Activated T-cell treated with anti-CD3 and anti-CD28 coated beads for 1 hour (primary cell): ENCODE results near the gene CDH4.

Source experiments
- DNase-seq: peaks from one replicate; pipeline ENCODE4 v3.0.0-alpha.2; 2020; ENCODE audit warnings: low read depth

The CDH4 gene

DNA sequence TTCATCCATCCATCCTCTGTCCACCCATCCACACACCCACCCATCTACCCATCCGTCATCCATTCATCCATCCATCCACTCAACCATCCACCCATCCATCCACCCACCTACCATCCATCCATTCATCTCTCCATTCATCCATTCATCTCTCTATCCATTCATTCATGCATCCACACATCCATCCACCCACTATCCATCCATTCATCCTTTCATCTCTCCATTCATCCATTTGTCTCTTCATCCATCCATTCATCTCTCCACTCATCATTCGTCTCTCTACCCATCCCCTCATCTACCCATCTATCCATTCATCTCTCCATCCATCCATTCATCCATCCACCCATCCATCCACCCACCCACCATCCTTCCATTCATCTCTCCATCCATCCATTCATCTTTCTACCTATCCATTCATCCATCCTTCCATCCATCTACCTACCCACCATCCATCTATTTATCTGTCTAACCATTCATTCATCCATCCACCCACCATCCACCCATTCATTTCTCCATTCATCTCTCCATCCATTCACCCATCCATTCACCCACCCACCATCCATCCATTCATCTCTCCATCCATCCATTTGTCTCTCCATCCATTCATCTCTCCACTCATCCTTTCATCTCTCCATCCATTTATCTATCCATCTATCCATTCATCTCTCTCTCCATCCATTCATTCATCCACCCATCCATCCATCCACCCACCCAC is 538.2 kb downstream of the CDH4 start:
- no peak for DNase-seq

DNA sequence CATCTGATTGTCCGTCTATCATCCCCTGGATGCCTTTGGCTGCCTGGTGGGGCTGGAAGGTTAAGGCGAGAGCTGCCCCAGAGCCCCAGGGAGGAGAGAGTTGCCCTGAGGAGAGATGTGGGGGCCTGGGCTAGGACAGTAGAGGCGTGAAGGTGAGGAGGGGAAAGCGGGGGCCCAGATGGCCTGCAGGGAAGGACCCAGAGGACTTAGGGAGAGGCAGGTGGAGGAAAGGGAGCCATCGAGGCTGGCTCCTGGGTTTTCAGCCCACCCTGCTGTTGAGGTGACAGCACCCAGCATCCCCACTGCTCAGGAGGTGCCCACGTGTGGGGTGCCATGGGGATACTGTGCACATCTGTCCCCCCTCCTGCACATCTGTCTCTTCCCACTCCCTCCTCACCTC is 539.9 kb downstream of the CDH4 start:
- no peak for DNase-seq

DNA sequence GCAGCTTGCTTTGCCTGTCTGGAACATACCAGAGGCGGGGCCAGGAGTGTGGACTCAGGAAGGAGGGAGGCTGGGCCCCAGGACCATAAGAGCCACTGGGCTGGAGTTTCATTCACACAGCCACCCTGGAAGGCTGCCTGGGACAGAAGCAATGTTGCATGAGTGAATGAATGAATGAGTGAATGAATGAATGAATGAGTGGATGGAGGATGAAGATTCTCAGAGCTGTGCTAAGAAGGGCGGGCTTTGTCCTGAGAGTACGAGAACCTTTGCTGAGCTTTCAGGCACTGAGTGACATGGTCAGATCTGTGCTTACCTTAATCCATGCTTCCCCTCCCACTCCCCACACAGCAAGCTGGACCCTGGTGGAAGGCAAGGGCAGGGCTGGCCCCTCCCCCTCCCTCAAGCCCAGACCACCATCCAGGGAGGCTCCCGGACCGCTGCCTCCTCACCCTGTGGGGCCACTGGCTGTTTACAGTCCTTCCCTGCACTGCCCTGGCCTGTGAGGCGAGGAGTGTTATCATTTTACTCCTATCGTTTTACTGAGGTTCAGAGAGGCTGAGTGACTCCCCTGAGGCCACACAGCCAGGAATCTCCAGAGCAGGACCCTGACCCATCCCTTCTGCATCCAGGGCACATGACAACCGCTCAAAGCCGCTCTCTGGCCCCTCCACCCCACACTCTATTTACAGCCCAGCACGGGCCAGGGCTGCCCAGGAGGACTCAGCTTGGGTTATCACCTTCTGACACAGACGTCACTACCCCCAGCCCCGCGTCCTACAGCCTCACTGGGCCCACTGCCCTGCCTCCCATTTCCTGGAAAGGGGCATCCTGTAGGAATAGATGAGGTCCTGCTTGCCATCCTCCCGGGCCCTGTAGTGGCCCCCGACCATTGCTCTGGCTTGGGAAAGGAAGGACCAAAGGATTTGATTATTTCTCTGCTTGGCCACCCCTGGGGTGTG is 543.9 kb downstream of the CDH4 start:
- DNase-seq: no peak

DNA sequence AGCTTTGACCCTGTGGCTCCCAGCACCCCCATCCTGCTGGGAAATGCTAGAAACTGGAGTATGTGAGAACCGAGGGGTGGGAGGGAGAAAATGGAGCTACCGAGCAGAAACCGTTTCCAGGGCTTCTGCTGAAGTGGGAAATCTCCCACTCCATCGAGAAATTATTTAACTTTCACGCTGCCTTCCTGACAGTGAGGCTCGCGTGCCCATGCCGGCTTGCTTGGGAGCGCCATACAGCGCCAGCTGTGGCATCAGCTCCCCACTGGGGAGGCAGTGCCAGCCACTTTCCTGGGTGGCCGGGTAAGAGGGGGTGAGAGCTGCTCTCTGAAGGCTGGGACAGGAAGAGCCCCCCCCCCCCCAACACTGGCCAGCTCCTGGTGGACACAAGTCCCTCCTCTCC is 544.7 kb downstream of the CDH4 start:
- no peak for DNase-seq

DNA sequence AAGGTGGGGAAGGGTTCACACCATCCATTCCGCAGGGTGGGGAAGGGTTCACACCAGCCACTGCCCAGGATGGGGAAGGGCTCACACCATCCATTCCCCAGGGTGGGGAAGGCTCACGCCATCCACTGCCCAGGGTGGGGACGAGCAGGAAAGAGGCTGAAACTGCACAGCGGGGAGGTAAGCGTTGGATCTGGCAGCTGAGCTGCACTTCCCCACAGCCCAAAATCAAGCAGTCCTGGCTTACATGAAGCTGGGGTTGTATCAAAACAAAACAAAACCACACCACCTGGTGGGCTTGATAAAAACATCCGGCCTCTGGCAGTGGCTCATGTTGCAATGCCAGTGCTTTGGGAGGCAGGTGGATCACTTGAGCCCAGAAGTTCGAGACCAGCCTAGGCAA is 545.1 kb downstream of the CDH4 start:
- DNase-seq: no peak

DNA sequence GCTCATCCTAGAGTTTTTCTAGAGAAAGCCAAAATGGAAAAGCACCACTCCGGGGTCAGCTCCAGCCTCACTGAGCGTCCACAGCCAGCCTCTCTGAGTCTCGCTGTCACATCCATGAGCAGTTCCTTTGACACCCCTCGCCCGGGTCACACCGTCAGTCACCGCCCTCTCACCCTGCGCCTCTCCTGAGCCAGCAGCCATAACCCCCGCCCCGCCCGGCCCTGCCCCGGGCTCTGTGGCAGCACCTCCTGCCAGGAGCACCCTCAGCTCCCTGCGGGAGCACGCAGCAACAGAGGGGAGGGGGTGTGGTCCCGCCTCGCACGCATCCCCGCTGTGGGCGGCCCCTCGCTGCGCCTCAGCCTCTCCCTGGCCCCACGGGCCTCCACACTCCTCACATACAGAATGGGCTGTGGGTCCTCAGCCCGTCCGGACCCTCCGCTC is 545.9 kb downstream of the CDH4 start:
- no peak for DNase-seq

DNA sequence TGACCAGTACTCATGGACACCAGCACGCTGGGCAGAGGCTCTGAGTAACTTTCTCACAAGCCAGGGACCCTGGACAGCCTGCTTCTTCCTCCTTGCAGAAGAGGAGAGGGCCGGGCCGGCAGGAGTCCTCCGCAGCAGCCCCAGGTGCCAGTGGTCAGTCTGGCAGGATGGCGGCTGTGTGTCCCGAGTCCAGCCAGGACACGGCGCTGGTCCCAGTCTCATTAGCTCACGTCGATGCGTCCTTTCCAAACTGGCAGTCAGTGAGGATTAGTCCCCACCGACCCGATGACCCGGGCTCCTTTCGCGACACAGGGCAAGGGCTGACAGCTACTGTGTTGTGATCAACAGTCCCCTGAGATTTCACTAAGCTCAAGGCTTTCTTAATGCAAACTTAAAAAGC is 546.6 kb downstream of the CDH4 start:
- DNase-seq: no peak

DNA sequence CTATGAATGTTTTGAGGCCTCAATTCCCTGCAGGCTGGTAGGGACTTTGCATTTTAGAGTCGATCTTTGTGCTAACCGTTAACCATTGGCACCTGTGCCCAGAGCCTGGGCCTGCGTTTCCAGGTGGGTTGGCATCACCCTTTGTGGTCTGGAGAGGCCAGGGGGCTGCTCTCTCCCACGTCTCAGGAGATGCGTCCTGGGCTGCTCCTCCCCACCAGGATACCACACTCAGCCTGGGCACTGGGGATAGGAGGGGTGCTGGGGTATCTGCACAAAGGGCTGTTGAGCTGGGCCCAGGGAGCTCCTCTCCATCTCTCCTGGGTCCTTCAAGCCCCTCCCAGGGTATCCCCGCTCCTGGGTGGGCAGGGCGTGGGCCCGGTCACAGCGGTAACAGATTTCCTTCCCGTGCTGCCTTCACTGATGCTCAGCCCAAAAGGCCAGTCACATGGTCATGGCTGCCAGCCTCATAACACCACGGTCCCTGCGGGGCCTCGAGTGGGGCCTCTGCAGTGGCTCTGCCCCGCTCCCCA is 547.4 kb downstream of the CDH4 start:
- no peak for DNase-seq

DNA sequence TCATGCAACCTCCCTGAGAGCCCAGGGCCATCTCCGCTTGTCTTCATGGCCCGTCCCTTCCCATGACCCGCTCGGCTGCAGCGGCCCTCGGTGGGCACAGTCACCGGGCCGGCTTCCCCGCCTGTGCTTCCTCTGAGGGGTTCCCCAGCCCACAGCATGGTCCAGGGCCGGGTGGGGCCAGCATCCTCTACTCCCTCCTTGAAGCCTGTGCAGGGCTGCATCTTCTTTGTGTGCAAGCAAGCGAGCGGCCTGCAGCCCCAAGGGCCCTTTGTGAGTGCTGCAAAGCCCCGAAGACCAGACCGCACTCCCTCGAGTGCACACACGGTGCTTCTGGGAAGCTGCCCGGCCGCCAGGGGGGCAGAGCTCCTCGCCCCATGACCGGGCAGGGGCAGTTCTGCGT is 547.9 kb downstream of the CDH4 start:
- DNase-seq: no peak

DNA sequence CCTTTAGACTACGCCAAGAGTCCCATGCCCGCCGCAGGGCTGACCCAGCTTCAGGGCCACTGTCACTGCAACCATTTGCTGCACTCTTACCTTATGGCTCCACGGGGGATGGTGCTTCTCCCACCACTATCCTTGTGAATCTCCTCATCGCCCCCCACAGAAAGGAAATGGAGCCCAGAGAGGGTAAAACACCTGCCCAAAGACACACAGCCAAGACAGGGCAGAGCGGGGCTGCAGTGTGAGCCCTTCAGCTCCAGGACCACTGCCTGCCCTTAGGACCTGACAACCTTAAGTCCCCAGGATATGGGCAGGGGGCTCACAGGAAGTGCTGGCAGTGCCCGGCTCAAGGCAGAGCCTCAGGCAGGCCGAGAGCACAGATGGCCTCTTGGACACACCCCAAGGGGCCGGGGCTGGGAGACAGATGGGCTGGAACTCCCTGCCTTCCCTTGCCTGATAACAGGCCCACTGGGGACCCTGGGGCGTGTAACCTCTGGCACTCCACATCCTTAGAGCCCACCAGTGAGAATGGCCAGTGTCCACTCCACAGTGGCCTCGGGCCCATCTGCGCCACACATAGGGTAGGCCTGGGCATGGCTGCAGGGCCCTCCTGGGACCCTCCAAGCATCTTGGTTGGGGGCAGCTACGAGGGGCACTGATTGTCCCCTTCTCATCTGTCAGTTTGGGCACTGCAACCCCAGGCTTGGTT is 548.5 kb downstream of the CDH4 start:
- no peak for DNase-seq

DNA sequence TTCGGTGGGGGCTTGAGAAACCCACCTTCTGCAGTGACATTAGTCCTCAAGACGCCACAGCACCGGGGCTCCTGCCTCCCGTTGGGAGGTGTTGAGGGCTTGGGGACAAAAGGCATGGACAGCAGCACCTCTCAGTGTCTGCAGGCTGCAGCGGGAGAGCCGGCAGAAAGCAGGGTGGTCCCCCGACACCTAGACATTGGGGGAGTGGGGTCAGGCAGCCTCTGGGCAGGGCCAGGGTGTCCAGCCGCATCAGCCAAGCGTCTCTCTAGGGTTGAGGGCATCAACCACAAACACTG is 549.0 kb downstream of the CDH4 start:
- DNase-seq: no peak

DNA sequence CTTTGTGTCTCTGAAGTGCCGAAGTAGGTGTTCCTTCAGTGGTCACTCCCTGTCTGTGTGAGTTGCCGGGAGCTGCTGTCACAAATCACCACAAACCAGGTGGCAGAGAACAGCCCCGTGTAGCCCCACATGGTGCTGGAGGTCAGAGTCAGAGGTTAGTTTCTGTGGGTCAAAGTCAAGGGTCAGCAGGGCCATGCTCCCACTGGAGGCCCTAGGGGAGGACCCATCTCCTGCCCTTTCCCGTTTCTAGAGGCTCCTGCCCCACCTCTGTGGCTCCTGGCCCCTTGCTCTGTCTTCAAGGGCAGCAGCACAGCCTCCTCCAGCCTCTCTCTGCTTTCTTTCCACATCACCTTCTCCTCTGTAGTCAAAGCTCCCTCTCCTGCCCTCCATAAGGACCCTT is 549.4 kb downstream of the CDH4 start:
- no peak for DNase-seq

DNA sequence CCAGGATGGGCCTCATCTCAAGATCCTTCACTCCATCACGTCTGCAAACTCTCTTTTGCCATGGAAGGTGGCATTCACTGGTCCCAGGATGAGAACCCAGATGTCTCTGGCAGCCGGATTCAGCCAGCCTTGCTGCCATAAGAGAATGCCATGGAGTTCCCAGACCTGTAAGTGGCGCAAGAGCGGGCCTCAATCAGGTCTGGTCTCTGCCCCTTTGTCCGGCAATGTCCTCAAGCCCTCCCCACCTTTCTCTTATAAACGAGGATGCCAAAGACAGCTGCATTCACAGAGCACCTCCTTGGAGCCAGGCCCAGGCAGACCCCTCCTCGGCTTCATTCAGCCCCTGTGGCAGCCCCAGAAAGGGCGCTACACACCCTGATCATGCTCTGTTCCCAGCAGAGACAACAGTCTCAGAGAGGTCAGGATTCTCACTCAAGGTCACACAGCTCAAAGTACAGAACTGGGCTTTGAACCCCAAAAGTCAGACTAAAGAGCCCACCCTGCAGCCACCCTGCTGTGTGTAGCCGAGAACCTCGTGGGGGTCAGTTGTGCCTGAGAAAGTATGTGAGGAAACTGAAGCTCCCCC is 549.9 kb downstream of the CDH4 start:
- DNase-seq: no peak

DNA sequence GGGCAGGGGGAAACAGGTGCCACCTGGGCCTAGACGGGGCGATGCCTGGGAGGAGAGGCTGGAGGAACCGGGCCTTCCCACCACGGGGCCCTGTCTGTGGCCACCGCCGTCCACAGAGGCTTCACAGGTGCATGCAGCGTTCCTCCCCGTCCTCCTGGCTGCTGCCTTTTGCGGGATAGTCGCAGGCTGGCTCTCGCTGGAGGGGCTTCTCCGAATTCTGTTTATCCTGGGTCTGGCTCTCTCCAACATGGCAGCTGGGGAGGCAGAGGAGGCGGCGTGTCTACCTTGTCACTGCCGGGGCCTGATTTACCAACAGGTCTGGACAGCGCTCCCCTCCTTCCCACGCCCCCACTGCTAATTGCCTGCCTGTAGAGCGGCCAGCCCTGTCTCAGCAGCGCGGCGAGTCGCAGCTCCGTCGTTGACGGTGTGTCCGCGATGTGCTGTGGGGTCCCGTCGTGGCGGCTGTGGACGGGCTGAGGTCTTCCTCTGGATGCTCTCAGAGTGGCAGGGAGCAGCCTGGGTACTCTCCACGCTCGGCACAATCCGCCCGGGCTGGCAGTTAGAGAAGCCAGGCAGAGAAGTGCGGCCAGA is 550.8 kb downstream of the CDH4 start:
- DNase-seq: no peak

DNA sequence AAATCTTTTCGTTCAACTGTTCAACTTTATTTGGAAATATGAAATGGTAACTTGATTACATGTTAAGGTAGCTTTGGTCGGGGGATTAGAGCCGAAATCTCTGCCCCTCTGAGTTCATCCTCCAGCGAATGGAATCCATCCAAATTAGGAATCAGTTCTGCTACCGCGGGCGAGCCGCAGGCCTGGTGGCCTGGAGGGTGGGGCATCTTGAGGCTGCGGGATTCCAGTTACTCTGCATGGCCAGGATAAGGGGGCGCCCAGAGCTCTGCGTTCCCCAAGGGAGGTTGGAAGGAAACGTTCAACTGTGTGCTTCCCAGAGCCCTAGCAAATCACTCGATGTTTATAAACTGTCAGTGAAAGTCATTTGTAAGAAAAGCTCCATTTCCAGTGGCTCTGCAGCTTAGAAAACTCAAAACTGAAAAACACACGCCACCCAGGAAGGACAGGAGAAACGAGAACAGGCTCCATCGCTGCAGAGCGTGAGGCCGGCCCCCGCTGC is 551.4 kb downstream of the CDH4 start:
- no peak for DNase-seq

DNA sequence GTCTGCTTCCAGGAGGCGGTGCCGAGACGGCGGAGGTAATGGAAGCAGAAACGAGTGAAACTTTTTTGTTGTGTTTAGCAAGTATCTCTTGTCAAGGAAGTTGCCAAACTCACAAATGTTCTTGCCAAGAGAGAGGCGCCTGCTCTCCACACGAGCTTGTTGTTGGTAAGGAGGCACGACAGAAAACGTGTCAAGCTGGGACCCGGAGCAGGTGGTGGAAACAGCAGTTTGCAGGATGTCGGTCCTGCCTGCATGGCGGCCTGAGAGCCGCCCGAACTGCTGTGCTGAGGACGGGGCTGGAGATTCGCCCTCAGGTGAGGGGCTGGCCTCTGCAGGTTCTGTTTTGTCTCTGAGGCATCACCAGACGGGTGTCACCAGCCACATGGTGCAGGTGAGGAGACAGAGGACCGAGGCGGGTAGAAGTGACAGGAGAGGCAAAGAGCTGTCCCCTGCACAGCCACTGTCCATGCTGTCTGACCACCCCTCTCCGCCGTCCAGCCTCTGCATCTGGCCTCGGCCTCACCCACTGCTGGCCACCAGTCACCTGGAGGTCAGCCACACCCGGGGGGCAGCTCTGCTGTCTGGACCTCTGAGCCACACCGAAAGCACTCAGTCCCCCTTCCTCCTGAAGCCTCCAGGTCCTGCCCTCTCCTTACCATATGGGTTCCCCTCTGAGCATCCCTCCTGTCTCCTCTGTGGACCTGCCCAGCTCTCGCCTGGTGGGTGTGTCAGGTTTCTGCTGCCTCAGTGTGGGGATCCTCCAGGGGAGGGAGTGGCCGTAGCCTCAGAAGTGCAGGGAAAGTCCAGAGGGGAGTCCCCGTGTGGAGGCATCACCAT is 552.1 kb downstream of the CDH4 start:
- no peak for DNase-seq

DNA sequence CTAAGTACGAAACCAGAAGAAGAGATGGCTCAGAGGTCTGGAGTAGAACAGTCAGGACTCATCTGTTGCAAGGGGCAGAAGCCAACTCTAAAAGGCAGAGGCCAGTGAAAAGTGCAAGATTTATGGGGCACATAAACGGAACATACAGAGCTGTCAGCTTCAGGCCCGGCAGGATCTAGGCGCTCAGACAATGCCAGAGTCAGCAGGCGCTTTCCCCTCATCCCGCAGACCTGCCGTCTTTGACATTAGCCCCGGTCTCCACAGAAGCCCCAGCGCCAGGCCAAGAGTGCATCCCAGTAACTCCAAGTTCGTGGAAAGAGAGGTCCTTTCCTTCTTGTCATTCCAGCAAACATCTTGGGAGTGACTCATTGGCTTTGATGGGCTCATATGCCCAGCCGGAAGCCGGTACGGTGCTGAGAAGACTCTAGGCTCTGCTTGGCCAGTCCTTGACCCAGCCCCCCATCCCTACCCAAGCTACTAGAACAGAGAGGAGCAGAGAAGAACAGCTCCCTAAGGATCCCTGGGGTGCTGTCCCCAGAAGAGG is 552.8 kb downstream of the CDH4 start:
- no peak for DNase-seq

DNA sequence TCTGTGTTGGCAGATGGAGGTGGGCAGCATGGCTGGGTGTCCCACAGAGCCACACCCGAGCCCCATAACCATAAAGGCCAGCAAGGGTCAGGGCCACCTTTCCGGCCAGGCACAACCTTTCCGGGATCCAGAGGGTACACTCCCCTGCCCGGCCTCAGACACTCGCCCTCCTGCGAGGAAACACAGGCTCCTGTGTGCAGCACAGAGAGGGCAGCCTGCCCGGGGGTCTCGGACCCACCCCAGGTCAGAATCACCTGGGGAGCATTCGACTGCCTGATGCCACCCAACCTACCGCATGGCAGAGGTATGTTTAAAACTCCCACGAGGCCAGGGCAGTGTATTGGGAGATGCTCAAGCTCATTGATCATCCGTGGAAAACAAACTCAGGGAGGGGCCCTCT is 553.3 kb downstream of the CDH4 start:
- DNase-seq: no peak

DNA sequence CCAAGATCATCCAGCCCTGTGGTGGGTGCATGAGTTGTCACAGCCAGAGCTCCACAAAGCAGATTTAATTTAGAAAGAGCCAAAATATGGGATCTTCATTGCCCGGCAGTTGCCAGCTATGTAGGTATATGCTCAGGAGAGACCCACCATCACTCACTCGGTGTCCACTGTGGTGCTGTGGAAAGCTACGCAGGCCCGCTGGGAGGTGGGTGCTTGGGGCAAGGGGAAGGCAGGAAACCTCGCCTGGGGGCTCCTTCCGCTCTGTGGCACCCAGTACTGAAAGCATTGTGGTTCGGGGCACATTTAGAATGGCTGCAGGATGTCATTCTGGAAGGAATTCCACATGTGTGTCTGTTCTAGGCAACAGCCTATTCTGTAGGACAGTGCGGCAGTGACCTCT is 553.7 kb downstream of the CDH4 start:
- no peak for DNase-seq

DNA sequence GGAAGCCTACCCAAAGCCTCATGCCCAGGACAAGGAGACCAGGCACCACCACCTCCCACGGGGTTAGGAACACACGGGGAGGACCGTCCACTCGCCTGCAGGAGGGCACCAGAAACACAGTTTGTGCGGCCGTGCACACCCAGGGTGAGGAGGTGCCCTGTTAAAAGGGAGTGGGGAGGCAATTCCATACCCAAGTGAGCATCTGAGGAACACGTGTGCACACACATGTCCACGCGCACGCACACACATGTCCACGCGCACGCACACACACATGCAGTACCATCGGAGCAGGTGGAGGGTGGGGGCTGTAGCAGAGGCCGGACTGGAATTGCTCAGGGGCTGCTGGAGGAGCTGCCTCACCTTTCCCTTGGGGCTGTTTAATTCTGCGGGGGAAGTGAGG is 554.3 kb downstream of the CDH4 start:
- DNase-seq: no peak

DNA sequence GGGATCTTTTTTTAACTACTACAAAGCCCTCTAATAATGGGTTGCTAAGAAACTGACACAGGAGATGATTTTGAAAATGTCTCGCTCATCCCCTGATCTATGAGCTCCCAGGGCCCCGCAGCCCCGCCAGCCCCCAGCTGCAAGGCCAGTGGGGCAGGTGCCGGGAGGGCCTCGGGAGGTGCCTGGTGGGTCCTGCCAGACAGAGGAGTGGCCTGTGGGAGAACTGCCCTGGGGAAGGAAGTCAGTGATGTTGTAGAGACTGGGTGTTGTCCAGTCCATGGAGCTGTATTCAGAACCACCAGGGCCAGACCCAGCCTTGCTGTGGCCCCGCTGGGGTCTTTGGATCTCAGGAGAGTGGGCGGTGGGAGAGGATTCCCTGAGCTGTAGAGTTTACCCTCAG is 554.9 kb downstream of the CDH4 start:
- DNase-seq: no peak
